Trophoblast cell (in vitro differentiated cells and primary cell): ENCODE measurements around the gene SOX8.
"Not testable (repeated sequence)": the region's sequence is repeated elsewhere in the genome, so short reads cannot be mapped to it uniquely, and the experiment has no call there.

Experiments
- DNase-seq, 2 donors: peaks; one replicate each; pipeline ENCODE4 v3.0.0-alpha.2; 2016
- H2AFZ ChIP-seq: 2 replicates; pipeline ENCODE4 v1.6.1; 2013; ENCODE audit warnings: low read length, moderate library complexity, mild to moderate bottlenecking; ENCODE audit not compliant: insufficient read depth, poor library complexity
- H2AK5ac ChIP-seq: 2 replicates; pipeline ENCODE4 v1.6.1; 2013; ENCODE audit warnings: mild to moderate bottlenecking, low read length
- H2BK120ac ChIP-seq: 2 replicates; pipeline ENCODE4 v1.6.1; 2013; ENCODE audit warnings: low read length, mild to moderate bottlenecking, moderate library complexity; ENCODE audit not compliant: insufficient read depth, poor library complexity
- H2BK12ac ChIP-seq: 2 replicates; pipeline ENCODE4 v1.6.1; 2013; ENCODE audit warnings: mild to moderate bottlenecking, low read length, moderate library complexity
- H2BK5ac ChIP-seq: 2 replicates; pipeline ENCODE4 v1.6.1; 2013; ENCODE audit warnings: low read length, low read depth, moderate library complexity, mild to moderate bottlenecking; ENCODE audit not compliant: poor library complexity
- H3K14ac ChIP-seq: 2 replicates; pipeline ENCODE4 v1.6.1; 2013; ENCODE audit warnings: mild to moderate bottlenecking, low read length
- H3K18ac ChIP-seq: 2 replicates; pipeline ENCODE4 v1.6.1; 2013; ENCODE audit warnings: mild to moderate bottlenecking, low read length
- H3K23ac ChIP-seq: 2 replicates; pipeline ENCODE4 v1.6.1; 2013; ENCODE audit warnings: low read length
- H3K27ac ChIP-seq: 2 replicates; pipeline ENCODE4 v1.5.1; 2013; ENCODE audit warnings: low read depth, mild to moderate bottlenecking, inconsistent platforms, low read length, moderate library complexity
- H3K27me3 ChIP-seq: 2 replicates; pipeline ENCODE4 v1.6.1; 2013; ENCODE audit warnings: inconsistent platforms, mild to moderate bottlenecking, low read length, moderate library complexity; ENCODE audit not compliant: insufficient read depth
- H3K36me3 ChIP-seq, 2 experiments: 1 replicate in 1 of 2; 2 replicates in 1 of 2; pipeline ENCODE4 v1.6.1; 2013; ENCODE audit warnings: low read length in 2 of 2, mild to moderate bottlenecking in 2 of 2, moderate library complexity in 1 of 2; ENCODE audit not compliant: insufficient read depth in 2 of 2, control insufficient read depth in 1 of 2
- H3K4ac ChIP-seq: 2 replicates; pipeline ENCODE4 v1.6.1; 2013; ENCODE audit warnings: low read depth, mild to moderate bottlenecking, low read length, moderate library complexity
- H3K4me1 ChIP-seq, 2 experiments: 1 replicate in 1 of 2; 2 replicates in 1 of 2; pipeline ENCODE4 v1.6.1; 2013; ENCODE audit warnings: low read length in 2 of 2, mild to moderate bottlenecking in 2 of 2, moderate library complexity in 1 of 2; ENCODE audit not compliant: insufficient read depth in 2 of 2, control insufficient read depth in 1 of 2
- H3K4me2 ChIP-seq: 2 replicates; pipeline ENCODE4 v1.6.1; 2013; ENCODE audit warnings: inconsistent platforms, mild to moderate bottlenecking, low read length, moderate library complexity
- H3K4me3 ChIP-seq: 2 replicates; pipeline ENCODE4 v1.5.1; 2013; ENCODE audit warnings: mild to moderate bottlenecking, low read depth, low read length, inconsistent platforms
- H3K79me1 ChIP-seq: one replicate; pipeline ENCODE4 v1.6.1; 2013; ENCODE audit warnings: low read length
- H3K79me2 ChIP-seq: 2 replicates; pipeline ENCODE4 v1.6.1; 2013; ENCODE audit warnings: low read length, mild to moderate bottlenecking; ENCODE audit not compliant: control insufficient read depth, insufficient read depth, poor library complexity
- H3K9ac ChIP-seq: 2 replicates; pipeline ENCODE4 v1.6.1; 2013; ENCODE audit warnings: mild to moderate bottlenecking, low read length
- H3K9me3 ChIP-seq: 2 replicates; pipeline ENCODE4 v1.6.1; 2013; ENCODE audit warnings: low read depth, mild to moderate bottlenecking, control low read depth, inconsistent platforms, low read length; ENCODE audit not compliant: insufficient read depth
- H4K12ac ChIP-seq: 2 replicates; pipeline ENCODE4 v1.6.1; 2013; ENCODE audit warnings: low read depth, mild to moderate bottlenecking, low read length, moderate library complexity
- H4K8ac ChIP-seq: 2 replicates; pipeline ENCODE4 v1.6.1; 2013; ENCODE audit warnings: low read depth, mild to moderate bottlenecking, low read length, moderate library complexity
- H4K91ac ChIP-seq: one replicate; pipeline ENCODE4 v1.6.1; 2013; ENCODE audit warnings: low read depth, mild to moderate bottlenecking, low read length, moderate library complexity
- WGBS: extraction: QIAGEN DNeasy Blood & Tissue Kit; methylation state at CpG from one replicate; pipeline ENCODE4 v1.1.7; 2013; ENCODE audit warnings: missing lambda C conversion rate; ENCODE audit not compliant: insufficient read length, insufficient coverage; ENCODE audit errors: extremely low coverage; 5-methylcytosine and 5-hydroxymethylcytosine counted together

The SOX8 gene

GRCh38 chr16:1022466-1022865 lies 40.9 kb downstream of the SOX8 start:
- H2BK120ac ChIP-seq: no peak overlapping the region
- no peak overlapping the region for H3K9ac ChIP-seq
- H3K9me3 ChIP-seq: peaks cover 8% of the 10 kb centered on the region
- H3K14ac ChIP-seq: no peak overlapping the region
- H3K18ac ChIP-seq: no peak overlapping the region
- no peak overlapping the region for H3K4me2 ChIP-seq
- WGBS: no CpG with 5 or more reads among the region's 24 CpGs
- no peak overlapping the region for H2AK5ac ChIP-seq
- H3K4me3 ChIP-seq: peak overlapping the region; percentile 4
- no peak overlapping the region for H4K91ac ChIP-seq
- H2BK5ac ChIP-seq: no peak overlapping the region
- H3K4me1 ChIP-seq: no peaks in the 10 kb centered on the region
- no peak overlapping the region for H3K27ac ChIP-seq
- no peak overlapping the region for H4K12ac ChIP-seq
- H3K36me3 ChIP-seq: no peaks in the 10 kb centered on the region
- H3K23ac ChIP-seq: no peak overlapping the region
- no peak overlapping the region for H2BK12ac ChIP-seq
- no peaks in the 10 kb centered on the region for H3K79me1 ChIP-seq
- H4K8ac ChIP-seq: no peak overlapping the region
- no peaks in the 10 kb centered on the region for H3K79me2 ChIP-seq
- H2AFZ ChIP-seq: no peak overlapping the region
- no peak overlapping the region for H3K4ac ChIP-seq
- DNase-seq: no peak
- H3K27me3 ChIP-seq: no peaks in the 10 kb centered on the region

- H4K8ac ChIP-seq: no peak overlapping the region
- no peak overlapping the region for H3K9ac ChIP-seq
- H2AFZ ChIP-seq: no peak overlapping the region
- no peak overlapping the region for H3K4me3 ChIP-seq
- no peak overlapping the region for H2AK5ac ChIP-seq
- H3K4ac ChIP-seq: no peak overlapping the region
- H3K9me3 ChIP-seq: peaks cover 8% of the 10 kb centered on the region
- H2BK120ac ChIP-seq: no peak overlapping the region
- no peaks in the 10 kb centered on the region for H3K4me1 ChIP-seq
- H3K4me2 ChIP-seq: no peak overlapping the region
- no peak overlapping the region for H2BK5ac ChIP-seq
- no peak overlapping the region for H3K23ac ChIP-seq
- H3K36me3 ChIP-seq: no peaks in the 10 kb centered on the region
- H4K12ac ChIP-seq: no peak overlapping the region
- H3K14ac ChIP-seq: no peak overlapping the region
- H2BK12ac ChIP-seq: no peak overlapping the region
- H3K27ac ChIP-seq: no peak overlapping the region
- no peak overlapping the region for H4K91ac ChIP-seq
- no peaks in the 10 kb centered on the region for H3K79me2 ChIP-seq
- no CpG with 5 or more reads among the region's 20 CpGs for WGBS
- no peaks in the 10 kb centered on the region for H3K79me1 ChIP-seq
- H3K27me3 ChIP-seq: no peaks in the 10 kb centered on the region
- H3K18ac ChIP-seq: no peak overlapping the region
- no peak for DNase-seq
Observed at GRCh38 chr16:1024138-1024537, 42.6 kb downstream of the SOX8 start.

- not testable (repeated sequence) for H3K27me3 ChIP-seq, H3K9ac ChIP-seq, H2BK120ac ChIP-seq, H3K18ac ChIP-seq, H3K14ac ChIP-seq, H3K27ac ChIP-seq, H4K91ac ChIP-seq, H3K4me1 ChIP-seq, H2AFZ ChIP-seq, H3K23ac ChIP-seq, H2BK12ac ChIP-seq, H3K79me2 ChIP-seq, H4K8ac ChIP-seq, H3K36me3 ChIP-seq, H4K12ac ChIP-seq, H3K4me2 ChIP-seq, H3K4ac ChIP-seq, DNase-seq, H3K9me3 ChIP-seq, H2BK5ac ChIP-seq, H2AK5ac ChIP-seq, H3K79me1 ChIP-seq
- peak overlapping the region; percentile 2 for H3K4me3 ChIP-seq
- WGBS: no CpG with 5 or more reads among the region's 24 CpGs
Observed at GRCh38 chr16:1025183-1025809, 43.7 kb downstream of the SOX8 start.

GRCh38 chr16:1026057-1026783 lies 44.6 kb downstream of the SOX8 start:
- Histone ChIP-seq H2AFZ (no peak overlapping the region), H4K12ac (no peak overlapping the region), H2BK120ac (no peak overlapping the region), H3K79me1 (no peaks in the 10 kb centered on the region), H2BK12ac (no peak overlapping the region), H2AK5ac (no peak overlapping the region), H3K79me2 (no peaks in the 10 kb centered on the region), H3K27me3 (no peaks in the 10 kb centered on the region), H3K36me3 (no peaks in the 10 kb centered on the region), H3K4me1 (no peaks in the 10 kb centered on the region), H3K4ac (no peak overlapping the region), H3K18ac (no peak overlapping the region), H3K4me3 (no peak overlapping the region), H3K9ac (no peak overlapping the region), H3K23ac (no peak overlapping the region), H4K91ac (no peak overlapping the region), H3K4me2 (no peak overlapping the region), H3K27ac (no peak overlapping the region), H3K14ac (no peak overlapping the region), H4K8ac (no peak overlapping the region), H3K9me3 (peaks cover 8% of the 10 kb centered on the region), H2BK5ac (no peak overlapping the region)
- no CpG with 5 or more reads among the region's 35 CpGs for WGBS
- DNase-seq: no peak
